ENCODE results near the gene TIGAR. TPM values are rescaled to one million over a fixed set of nuclear protein-coding genes. Genes with fewer than 3 reads are reported as not detected.

Gene TIGAR
- total and polyA plus RNA-seq, 2 donors (not counting 1 experiment from before 2014, with no cell fraction given), result 15.3 to 19.5 TPM

- no peak for TF ChIP-seq CTCF (conservative IDR thresholded peaks at IDR 0.05 in 1 of 2, IDR thresholded peaks at IDR 0.05 in 1 of 2; ENCODE audit: low read depth in 1 of 2, low read length in 2 of 2)
- no peak for TF ChIP-seq EZH2 (IDR thresholded peaks at IDR 0.05; ENCODE audit: low read length, missing control alignments)
- H3K9ac ChIP-seq (ENCODE audit: insufficient read depth, low read length), result no peak overlapping the region
- H3K4me3 ChIP-seq (replicated peaks in 1 of 4; ENCODE audit: control extremely low read depth in 1 of 4, insufficient read depth in 1 of 4, low read depth in 3 of 4, low read length in 4 of 4), result no peak overlapping the region
- no peaks in the 10 kb centered on the region for H3K27me3 ChIP-seq (ENCODE audit: control insufficient read depth, insufficient read depth, low read length)
- H3K4me1 ChIP-seq (ENCODE audit: control insufficient read depth, extremely low read depth, insufficient read depth, low read length), result no peaks in the 10 kb centered on the region
- no peaks in the 10 kb centered on the region for H4K20me1 ChIP-seq (ENCODE audit: control insufficient read depth, extremely low read depth, insufficient read depth, low read length)
- no peaks in the 10 kb centered on the region for H3K79me2 ChIP-seq (ENCODE audit: control insufficient read depth, insufficient read depth, low read length)
- H3K9me3 ChIP-seq (ENCODE audit: control insufficient read depth, insufficient read depth, low read depth, low read length), result no peaks in the 10 kb centered on the region
- DNase-seq (ENCODE audit: low read depth in 2 of 2), result no peak
- no peaks in the 10 kb centered on the region for H3K36me3 ChIP-seq (ENCODE audit: control insufficient read depth, insufficient read depth, low read length)
- H3K4me2 ChIP-seq (ENCODE audit: extremely low read depth, insufficient read depth, low read length), result no peak overlapping the region
- H2AFZ ChIP-seq (ENCODE audit: low read length), result no peak overlapping the region
- no peak overlapping the region for H3K27ac ChIP-seq (ENCODE audit: insufficient read depth, low read length)
Measured at GRCh38 chr12:4392223-4392742, 71.3 kb downstream of the TIGAR start.

- H3K9me3 ChIP-seq (ENCODE audit: control insufficient read depth, insufficient read depth, low read depth, low read length), result no peaks in the 10 kb centered on the region
- no peak overlapping the region for H3K4me3 ChIP-seq (replicated peaks in 1 of 4; ENCODE audit: control extremely low read depth in 1 of 4, insufficient read depth in 1 of 4, low read depth in 3 of 4, low read length in 4 of 4)
- TF ChIP-seq CTCF (conservative IDR thresholded peaks at IDR 0.05 in 1 of 2, IDR thresholded peaks at IDR 0.05 in 1 of 2; ENCODE audit: low read depth in 1 of 2, low read length in 2 of 2), result no peak
- no peak for TF ChIP-seq EZH2 (IDR thresholded peaks at IDR 0.05; ENCODE audit: low read length, missing control alignments)
- H3K4me1 ChIP-seq (ENCODE audit: control insufficient read depth, extremely low read depth, insufficient read depth, low read length), result no peaks in the 10 kb centered on the region
- H3K36me3 ChIP-seq (ENCODE audit: control insufficient read depth, insufficient read depth, low read length), result no peaks in the 10 kb centered on the region
- no peak overlapping the region for H2AFZ ChIP-seq (ENCODE audit: low read length)
- H3K27me3 ChIP-seq (ENCODE audit: control insufficient read depth, insufficient read depth, low read length), result no peaks in the 10 kb centered on the region
- no peak overlapping the region for H3K4me2 ChIP-seq (ENCODE audit: extremely low read depth, insufficient read depth, low read length)
- H3K27ac ChIP-seq (ENCODE audit: insufficient read depth, low read length), result no peak overlapping the region
- H3K9ac ChIP-seq (ENCODE audit: insufficient read depth, low read length), result no peak overlapping the region
- H4K20me1 ChIP-seq (ENCODE audit: control insufficient read depth, extremely low read depth, insufficient read depth, low read length), result no peaks in the 10 kb centered on the region
- no peaks in the 10 kb centered on the region for H3K79me2 ChIP-seq (ENCODE audit: control insufficient read depth, insufficient read depth, low read length)
- DNase-seq (ENCODE audit: low read depth in 2 of 2), result no peak
Measured at GRCh38 chr12:4393211-4393610, 72.2 kb downstream of the TIGAR start.

GRCh38 chr12:4395818-4396217, 74.8 kb downstream of the TIGAR start:
- Histone ChIP-seq H3K79me2 (ENCODE audit: control insufficient read depth, insufficient read depth, low read length) (no peaks in the 10 kb centered on the region), H4K20me1 (ENCODE audit: control insufficient read depth, extremely low read depth, insufficient read depth, low read length) (no peaks in the 10 kb centered on the region), H3K36me3 (ENCODE audit: control insufficient read depth, insufficient read depth, low read length) (no peaks in the 10 kb centered on the region), H3K4me1 (ENCODE audit: control insufficient read depth, extremely low read depth, insufficient read depth, low read length) (no peaks in the 10 kb centered on the region), H3K27ac (ENCODE audit: insufficient read depth, low read length) (no peak overlapping the region), H3K9ac (ENCODE audit: insufficient read depth, low read length) (no peak overlapping the region), H3K9me3 (ENCODE audit: control insufficient read depth, insufficient read depth, low read depth, low read length) (no peaks in the 10 kb centered on the region), H2AFZ (ENCODE audit: low read length) (no peak overlapping the region), H3K4me3 (replicated peaks in 1 of 4; ENCODE audit: control extremely low read depth in 1 of 4, insufficient read depth in 1 of 4, low read depth in 3 of 4, low read length in 4 of 4) (no peak overlapping the region), H3K27me3 (ENCODE audit: control insufficient read depth, insufficient read depth, low read length) (no peaks in the 10 kb centered on the region), H3K4me2 (ENCODE audit: extremely low read depth, insufficient read depth, low read length) (no peak overlapping the region)
- DNase-seq (ENCODE audit: low read depth in 2 of 2), result no peak
- no peak for TF ChIP-seq CTCF (conservative IDR thresholded peaks at IDR 0.05 in 1 of 2, IDR thresholded peaks at IDR 0.05 in 1 of 2; ENCODE audit: low read depth in 1 of 2, low read length in 2 of 2)

Measured in fibroblast of lung (primary cell).